Peyer's patch (tissue), 4 donors: ENCODE results near the gene IQGAP2. TPM values are rescaled to one million over a fixed set of nuclear protein-coding genes. Genes with fewer than 3 reads are reported as not detected.

Experiments
- DNase-seq, 3 donors: peaks; one replicate each; pipeline ENCODE4 v3.0.0-alpha.2; 2017 to 2019
- H3K27ac ChIP-seq, 4 donors: fragments of 200-600 bp; sonication (generic); one replicate each; pipeline ENCODE4 v1.5.1; 2016 to 2019
- H3K27me3 ChIP-seq, 2 donors: fragments of 200-600 bp; sonication (generic); one replicate each; pipeline ENCODE4 v1.5.1; 2019
- H3K36me3 ChIP-seq, 3 donors: fragments of 200-600 bp; sonication (generic); one replicate each; pipeline ENCODE4 v1.5.1; 2016 to 2019
- H3K4me1 ChIP-seq, 4 donors: fragments of 200-600 bp; sonication (generic); one replicate each; pipeline ENCODE4 v1.5.1; 2016 to 2019
- H3K4me3 ChIP-seq, 4 donors: fragments of 200-600 bp; sonication (generic); 1 replicate in 3 of 4; 2 replicates in 1 of 4; pipeline ENCODE4 v1.5.1; 2016 to 2019; ENCODE audit warnings: mild to moderate bottlenecking in 1 of 4
- H3K9me3 ChIP-seq, 4 donors: fragments of 200-600 bp; sonication (generic); one replicate each; pipeline ENCODE4 v1.5.1; 2016 to 2019; ENCODE audit warnings: mild to moderate bottlenecking in 1 of 4
- POLR2A ChIP-seq, 2 donors: fragments of 450-650 bp; IDR thresholded peaks; one replicate each; pipeline ENCODE4 v1.5.1; 2017; ENCODE audit warnings: antibody characterized with exemption in 2 of 2, mild to moderate bottlenecking in 2 of 2, moderate library complexity in 2 of 2
- total RNA-seq, 4 donors: library from RNA; depleted of rRNA; stranded (reverse); fragments of >200 nt; gene quantifications; one replicate each; pipeline ENCODE4 v1.1.0, GENCODE V29; 2016
- TF ChIP-seq, protein P1 (sequence below), 6 experiments: fragments of 450-650 bp in 4 of 6; fragments of 200-600 bp in 2 of 6; sonication (generic) in 1 of 6; IDR thresholded peaks; one replicate each; pipeline ENCODE4 v1.5.1; 2017 to 2019; ENCODE audit warnings: antibody characterized with exemption in 6 of 6, mild to moderate bottlenecking in 3 of 6, moderate library complexity in 1 of 6

The IQGAP2 gene
- total RNA-seq, 4 donors from 2014 or later = 58.6 to 110 (median 84.7) TPM

GRCh38 chr5:76592692-76593091 lies 189.6 kb downstream of the IQGAP2 start:
- Histone ChIP-seq H3K36me3 (peaks cover 0 to 35% (median 0%) of the 10 kb centered on the region in 3 donors), H3K4me3 (no peak overlapping the region), H3K27me3 (no peaks in the 10 kb centered on the region), H3K4me1 (no peaks in the 10 kb centered on the region), H3K9me3 (no peaks in the 10 kb centered on the region), H3K27ac (no peak overlapping the region)
- TF ChIP-seq, protein P1, sequence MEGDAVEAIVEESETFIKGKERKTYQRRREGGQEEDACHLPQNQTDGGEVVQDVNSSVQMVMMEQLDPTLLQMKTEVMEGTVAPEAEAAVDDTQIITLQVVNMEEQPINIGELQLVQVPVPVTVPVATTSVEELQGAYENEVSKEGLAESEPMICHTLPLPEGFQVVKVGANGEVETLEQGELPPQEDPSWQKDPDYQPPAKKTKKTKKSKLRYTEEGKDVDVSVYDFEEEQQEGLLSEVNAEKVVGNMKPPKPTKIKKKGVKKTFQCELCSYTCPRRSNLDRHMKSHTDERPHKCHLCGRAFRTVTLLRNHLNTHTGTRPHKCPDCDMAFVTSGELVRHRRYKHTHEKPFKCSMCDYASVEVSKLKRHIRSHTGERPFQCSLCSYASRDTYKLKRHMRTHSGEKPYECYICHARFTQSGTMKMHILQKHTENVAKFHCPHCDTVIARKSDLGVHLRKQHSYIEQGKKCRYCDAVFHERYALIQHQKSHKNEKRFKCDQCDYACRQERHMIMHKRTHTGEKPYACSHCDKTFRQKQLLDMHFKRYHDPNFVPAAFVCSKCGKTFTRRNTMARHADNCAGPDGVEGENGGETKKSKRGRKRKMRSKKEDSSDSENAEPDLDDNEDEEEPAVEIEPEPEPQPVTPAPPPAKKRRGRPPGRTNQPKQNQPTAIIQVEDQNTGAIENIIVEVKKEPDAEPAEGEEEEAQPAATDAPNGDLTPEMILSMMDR (IDR thresholded peaks at IDR 0.05) = no peak
- TF ChIP-seq POLR2A (IDR thresholded peaks at IDR 0.05) = no peak
- DNase-seq = no peak

GRCh38 chr5:76594107-76594506 lies 191.0 kb downstream of the IQGAP2 start:
- H3K27ac ChIP-seq = no peak overlapping the region
- no peak for DNase-seq
- TF ChIP-seq POLR2A (IDR thresholded peaks at IDR 0.05) = no peak
- TF ChIP-seq, protein P1 (IDR thresholded peaks at IDR 0.05) = no peak
- H3K27me3 ChIP-seq = no peaks in the 10 kb centered on the region
- H3K4me1 ChIP-seq = no peaks in the 10 kb centered on the region
- H3K36me3 ChIP-seq = peaks cover 0 to 35% (median 0%) of the 10 kb centered on the region in 3 donors
- H3K9me3 ChIP-seq = no peaks in the 10 kb centered on the region
- no peak overlapping the region for H3K4me3 ChIP-seq

GRCh38 chr5:76595755-76596481 lies 192.8 kb downstream of the IQGAP2 start:
- H3K9me3 ChIP-seq = no peaks in the 10 kb centered on the region

DNA sequence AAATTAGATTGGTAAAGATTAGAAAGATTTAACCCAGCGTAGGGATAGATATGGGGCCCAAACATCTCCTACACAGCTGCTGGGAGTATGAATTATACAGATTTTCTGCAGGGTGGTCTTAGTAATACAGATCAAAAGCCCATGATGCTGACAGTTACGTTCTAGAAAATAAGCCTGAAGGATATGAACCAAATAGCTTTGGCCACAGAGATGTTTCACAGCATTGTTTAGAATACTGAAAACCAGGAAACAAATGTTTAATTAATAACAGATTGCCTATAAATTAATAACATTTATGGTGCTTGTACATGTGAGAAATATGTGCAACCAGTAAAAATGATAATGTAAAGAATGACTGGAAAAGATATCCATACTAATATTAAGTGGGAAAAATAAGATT lies 195.4 kb downstream of the IQGAP2 start:
- H3K27ac ChIP-seq = no peak overlapping the region
- H3K9me3 ChIP-seq = no peaks in the 10 kb centered on the region
- H3K36me3 ChIP-seq = peaks cover 0 to 10% (median 0%) of the 10 kb centered on the region in 3 donors
- H3K27me3 ChIP-seq = no peaks in the 10 kb centered on the region
- TF ChIP-seq POLR2A (IDR thresholded peaks at IDR 0.05) = no peak
- TF ChIP-seq, protein P1 (IDR thresholded peaks at IDR 0.05) = no peak
- H3K4me3 ChIP-seq = no peak overlapping the region
- no peak for DNase-seq
- H3K4me1 ChIP-seq = no peaks in the 10 kb centered on the region

More at GRCh38 chr5:76595755-76596481, 192.8 kb downstream of the IQGAP2 start:
- H3K36me3 ChIP-seq = peaks cover 0 to 21% (median 0%) of the 10 kb centered on the region in 3 donors
- no peak for TF ChIP-seq POLR2A (IDR thresholded peaks at IDR 0.05)
- TF ChIP-seq, protein P1 (IDR thresholded peaks at IDR 0.05) = no peak
- DNase-seq = no peak
- no peak overlapping the region for H3K4me3 ChIP-seq
- no peaks in the 10 kb centered on the region for H3K27me3 ChIP-seq
- no peak overlapping the region for H3K27ac ChIP-seq
- H3K4me1 ChIP-seq = no peaks in the 10 kb centered on the region

DNA sequence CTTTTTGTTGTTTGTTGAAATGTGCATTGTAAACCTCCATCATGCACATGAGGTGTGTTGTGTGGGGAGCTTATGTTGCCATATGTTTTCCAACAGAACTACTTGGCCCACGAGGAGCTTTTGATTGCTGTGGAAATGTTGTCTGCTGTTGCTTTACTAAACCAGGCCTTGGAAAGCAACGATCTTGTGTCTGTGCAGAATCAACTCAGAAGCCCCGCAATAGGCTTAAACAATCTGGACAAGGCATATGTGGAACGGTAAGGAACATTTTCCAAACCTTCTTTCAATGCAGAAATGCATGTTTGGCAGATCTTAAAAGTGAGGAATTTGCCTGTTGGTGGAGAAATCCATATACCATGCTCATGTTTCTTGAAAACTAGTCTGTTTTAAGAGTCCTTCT lies 197.6 kb downstream of the IQGAP2 start:
- Histone ChIP-seq H3K4me3 (no peak overlapping the region), H3K27ac (no peak overlapping the region), H3K4me1 (no peaks in the 10 kb centered on the region), H3K9me3 (no peaks in the 10 kb centered on the region), H3K27me3 (no peaks in the 10 kb centered on the region), H3K36me3 (peaks cover 0 to 6% (median 0%) of the 10 kb centered on the region in 3 donors)
- DNase-seq = no peak
- TF ChIP-seq, protein P1 (IDR thresholded peaks at IDR 0.05) = no peak
- TF ChIP-seq POLR2A (IDR thresholded peaks at IDR 0.05) = no peak
